H9 (cell line): Measurements from ENCODE around the gene NRP2. TPM values are rescaled to one million over a fixed set of nuclear protein-coding genes. Genes with fewer than 3 reads are reported as not detected.

Source experiments
- DNase-seq: peaks from one replicate; pipeline ENCODE4 v3.0.0-alpha.2; 2017
- H2AFZ ChIP-seq: one replicate; pipeline ENCODE4 v1.6.1; 2013; ENCODE audit warnings: mild to moderate bottlenecking, low read length, control low read depth, moderate library complexity
- H2AK5ac ChIP-seq: 2 replicates; pipeline ENCODE4 v1.6.1; 2013; ENCODE audit warnings: low read length, control low read depth, mixed read lengths; ENCODE audit not compliant: insufficient read length
- H2BK120ac ChIP-seq: one replicate; pipeline ENCODE4 v1.6.1; 2013; ENCODE audit warnings: low read depth, mild to moderate bottlenecking, low read length, control low read depth, inconsistent platforms; ENCODE audit not compliant: poor library complexity, severe bottlenecking
- H2BK12ac ChIP-seq: 2 replicates; pipeline ENCODE4 v1.6.1; 2013; ENCODE audit warnings: low read length, control low read depth, mixed read lengths, low read depth; ENCODE audit not compliant: insufficient read length
- H2BK15ac ChIP-seq: 2 replicates; pipeline ENCODE4 v1.6.1; 2013; ENCODE audit warnings: low read depth, low read length, control low read depth
- H2BK20ac ChIP-seq: one replicate; pipeline ENCODE4 v1.6.1; 2013; ENCODE audit warnings: low read depth, mild to moderate bottlenecking, low read length, control low read depth, inconsistent platforms; ENCODE audit not compliant: poor library complexity, severe bottlenecking
- H2BK5ac ChIP-seq: 2 replicates; pipeline ENCODE4 v1.6.1; 2013; ENCODE audit warnings: low read length, control low read depth, mixed read lengths; ENCODE audit not compliant: insufficient read length
- H3K14ac ChIP-seq: 2 replicates; pipeline ENCODE4 v1.6.1; 2013; ENCODE audit warnings: low read length, control low read depth; ENCODE audit not compliant: insufficient read depth
- H3K18ac ChIP-seq: 2 replicates; pipeline ENCODE4 v1.6.1; 2013; ENCODE audit warnings: low read depth, mild to moderate bottlenecking, mixed read lengths, low read length, control low read depth; ENCODE audit not compliant: insufficient read length
- H3K23ac ChIP-seq: 2 replicates; pipeline ENCODE4 v1.6.1; 2013; ENCODE audit warnings: low read length, control low read depth, mixed read lengths, low read depth; ENCODE audit not compliant: insufficient read length
- H3K23me2 ChIP-seq: 2 replicates; pipeline ENCODE4 v1.6.1; 2013; ENCODE audit warnings: low read depth, mild to moderate bottlenecking, mixed read lengths, low read length, control low read depth; ENCODE audit not compliant: insufficient read length, poor library complexity, severe bottlenecking
- H3K27ac ChIP-seq: 2 replicates; pipeline ENCODE4 v1.5.1; 2013; ENCODE audit warnings: low read length, control low read depth, mixed read lengths, low read depth; ENCODE audit not compliant: insufficient read length
- H3K27me3 ChIP-seq: 2 replicates; pipeline ENCODE4 v1.6.1; 2013; ENCODE audit warnings: low read length, control low read depth, inconsistent platforms; ENCODE audit not compliant: insufficient read depth
- H3K4ac ChIP-seq: 2 replicates; pipeline ENCODE4 v1.6.1; 2013; ENCODE audit warnings: low read depth, mild to moderate bottlenecking, control low read depth, inconsistent platforms, low read length, moderate library complexity
- H3K4me1 ChIP-seq: 2 replicates; pipeline ENCODE4 v1.6.1; 2013; ENCODE audit warnings: low read length, control low read depth, inconsistent platforms; ENCODE audit not compliant: insufficient read depth
- H3K4me2 ChIP-seq: 2 replicates; pipeline ENCODE4 v1.6.1; 2013; ENCODE audit warnings: low read length, control low read depth, mixed read lengths; ENCODE audit not compliant: insufficient read length, insufficient read depth
- H3K56ac ChIP-seq: 2 replicates; pipeline ENCODE4 v1.6.1; 2013; ENCODE audit warnings: low read depth, mild to moderate bottlenecking, mixed read lengths, low read length, control low read depth; ENCODE audit not compliant: insufficient read length
- H3K79me1 ChIP-seq: 2 replicates; pipeline ENCODE4 v1.6.1; 2013; ENCODE audit warnings: low read depth, mild to moderate bottlenecking, moderate library complexity, low read length, control low read depth, inconsistent platforms; ENCODE audit not compliant: insufficient read depth, poor library complexity, severe bottlenecking
- H3K79me2 ChIP-seq: 2 replicates; pipeline ENCODE4 v1.6.1; 2013; ENCODE audit warnings: low read length, control low read depth, inconsistent platforms; ENCODE audit not compliant: insufficient read depth
- H3K9ac ChIP-seq: 2 replicates; pipeline ENCODE4 v1.6.1; 2013; ENCODE audit warnings: low read length, control low read depth, mixed read lengths; ENCODE audit not compliant: insufficient read length; ENCODE audit errors: extremely low read depth
- H3K9me3 ChIP-seq: one replicate; pipeline ENCODE4 v1.6.1; 2013; ENCODE audit warnings: low read depth, low read length, inconsistent platforms; ENCODE audit not compliant: control insufficient read depth
- H3T11ph ChIP-seq: one replicate; pipeline ENCODE4 v1.6.1; 2013; ENCODE audit warnings: mild to moderate bottlenecking, low read length, control low read depth, inconsistent platforms
- H4K20me1 ChIP-seq: one replicate; pipeline ENCODE4 v1.6.1; 2013; ENCODE audit not compliant: control insufficient read depth, insufficient read length, insufficient read depth
- H4K5ac ChIP-seq: 2 replicates; pipeline ENCODE4 v1.6.1; 2013; ENCODE audit warnings: low read depth, mild to moderate bottlenecking, mixed read lengths, low read length, control low read depth; ENCODE audit not compliant: insufficient read length
- H4K8ac ChIP-seq: replicated peaks from 2 replicates; pipeline ENCODE4 v1.6.1; 2013; ENCODE audit warnings: low read length, control low read depth, mixed read lengths, low read depth; ENCODE audit not compliant: insufficient read length
- H4K91ac ChIP-seq: 2 replicates; pipeline ENCODE4 v1.6.1; 2013; ENCODE audit warnings: low read depth, mild to moderate bottlenecking, moderate library complexity, mixed read lengths, low read length, control low read depth; ENCODE audit not compliant: insufficient read length
- H3K27ac Mint-ChIP-seq, 3 experiments: 2 replicates in 2 of 3; 3 replicates in 1 of 3; pipeline ENCODE4 v1.8.0; 2020 to 2021; ENCODE audit warnings: mixed read lengths in 3 of 3, mild to moderate bottlenecking in 1 of 3, moderate library complexity in 1 of 3
- H3K27me3 Mint-ChIP-seq: 2 replicates; pipeline ENCODE4 v1.8.0; 2021; ENCODE audit warnings: low read depth, mild to moderate bottlenecking, moderate library complexity, mixed read lengths
- H3K36me3 Mint-ChIP-seq, 3 experiments: 2 replicates in 2 of 3; 3 replicates in 1 of 3; pipeline ENCODE4 v1.8.0; 2020 to 2021; ENCODE audit warnings: low read depth in 3 of 3, mixed read lengths in 3 of 3; ENCODE audit not compliant: insufficient read depth in 1 of 3
- H3K4me1 Mint-ChIP-seq, 2 experiments: 2 replicates each; pipeline ENCODE4 v1.8.0; 2020; ENCODE audit warnings: mixed read lengths in 2 of 2
- H3K4me3 Mint-ChIP-seq, 2 experiments: 2 replicates in 1 of 2; 3 replicates in 1 of 2; pipeline ENCODE4 v1.8.0; 2020 to 2021; ENCODE audit warnings: mild to moderate bottlenecking in 2 of 2, mixed read lengths in 2 of 2, moderate library complexity in 1 of 2
- H3K9me3 Mint-ChIP-seq, 2 experiments: 2 replicates in 1 of 2; 3 replicates in 1 of 2; pipeline ENCODE4 v1.8.0; 2020; ENCODE audit warnings: mild to moderate bottlenecking in 2 of 2, mixed read lengths in 2 of 2, moderate library complexity in 1 of 2
- CTCF ChIP-seq: fragments of 200-600 bp; sonication (generic); conservative IDR thresholded peaks from 3 replicates; pipeline ENCODE4 v1.8.0; 2021; ENCODE audit warnings: antibody characterized with exemption, mild to moderate bottlenecking
- WGBS: extraction: QIAGEN DNeasy Blood & Tissue Kit; methylation state at CpG from one replicate; pipeline ENCODE4 v1.1.7; 2013; ENCODE audit warnings: missing lambda C conversion rate, low lambda C conversion rate, mixed read lengths; ENCODE audit not compliant: insufficient read length; ENCODE audit errors: extremely low coverage; 5-methylcytosine and 5-hydroxymethylcytosine counted together
- total RNA-seq: library from RNA; stranded (reverse); gene quantifications from 2 replicates; pipeline ENCODE4 v1.2.1, GENCODE V29; 2021

The NRP2 gene
- total RNA-seq, 1 experiment from 2014 or later, result 19.7 TPM

GRCh38 chr2:205731583-205731981 is 49.3 kb downstream of the NRP2 start:
- H3K27me3 Mint-ChIP-seq, result no peaks in the 10 kb centered on the region
- Histone ChIP-seq H3K23me2 (no peaks in the 10 kb centered on the region), H3K14ac (no peak overlapping the region), H2AFZ (no peak overlapping the region), H4K5ac (no peak overlapping the region), H3K9me3 (no peaks in the 10 kb centered on the region), H3K79me2 (no peaks in the 10 kb centered on the region), H3K9ac (no peak overlapping the region), H3K23ac (no peak overlapping the region), H2BK20ac (no peak overlapping the region), H4K8ac (no peak overlapping the region), H4K91ac (no peak overlapping the region), H2BK120ac (no peak overlapping the region), H3K4me2 (no peak overlapping the region), H4K20me1 (no peaks in the 10 kb centered on the region), H3T11ph (no peak overlapping the region), H3K27ac (no peak overlapping the region), H3K79me1 (no peaks in the 10 kb centered on the region), H2BK5ac (no peak overlapping the region), H3K56ac (no peak overlapping the region), H3K27me3 (no peaks in the 10 kb centered on the region), H3K4ac (no peak overlapping the region), H3K4me1 (peaks cover 7% of the 10 kb centered on the region; the same call in 1 of the 2 replicates), H3K18ac (no peak overlapping the region), H2BK12ac (no peak overlapping the region), H2AK5ac (no peak overlapping the region), H2BK15ac (no peak overlapping the region)
- no CpG with 5 or more reads among the region's 4 CpGs for WGBS
- H3K4me1 Mint-ChIP-seq, result peaks cover 57 to 62% of the 10 kb centered on the region in 2 experiments
- TF ChIP-seq CTCF, result no peak
- peaks cover 14 to 26% (median 23%) of the 10 kb centered on the region in 3 experiments for H3K36me3 Mint-ChIP-seq
- no peak overlapping the region for H3K27ac Mint-ChIP-seq
- no peaks in the 10 kb centered on the region; a peak in 1 of 5 replicates for H3K9me3 Mint-ChIP-seq
- no peak for DNase-seq
- no peak overlapping the region for H3K4me3 Mint-ChIP-seq
